GM12878 (cell line): Measurements from ENCODE around the gene TNFAIP3.
A peak's percentile ranks its signal among the peaks of the same experiment; 100 is the strongest.

Source experiments
- CHD2 ChIP-seq: IDR thresholded peaks from 2 replicates; pipeline ENCODE4 v1.6.1; 2011; ENCODE audit warnings: low read depth, low read length, improper control_type of control experiment, borderline replicate concordance
- FOS ChIP-seq: IDR thresholded peaks from 3 replicates; pipeline ENCODE4 v1.6.1; 2011; ENCODE audit warnings: borderline replicate concordance; ENCODE audit not compliant: insufficient read length; ENCODE audit errors: extremely low read depth
- HDGF ChIP-seq: fragments of 450-650 bp; IDR thresholded peaks from 2 replicates; pipeline ENCODE4 v1.6.1; 2016; ENCODE audit warnings: antibody characterized with exemption
- MTA2 ChIP-seq: fragments of 450-650 bp; IDR thresholded peaks from 2 replicates; pipeline ENCODE4 v1.6.1; 2016; ENCODE audit warnings: low read depth, mild to moderate bottlenecking, moderate library complexity
- RFX5 ChIP-seq: IDR thresholded peaks from 2 replicates; pipeline ENCODE4 v1.6.1; 2011; ENCODE audit warnings: low read depth, low read length, improper control_type of control experiment
- SIN3A ChIP-seq: IDR thresholded peaks from 2 replicates; pipeline ENCODE4 v1.6.1; 2012; ENCODE audit warnings: low read depth, low read length, improper control_type of control experiment
- TF ChIP-seq, protein P1 (sequence below): fragments of 450-650 bp; IDR thresholded peaks from 2 replicates; pipeline ENCODE4 v1.6.1; 2016; ENCODE audit warnings: mild to moderate bottlenecking

- TF ChIP-seq HDGF (no peak), CHD2 (no peak), RFX5 (no peak), MTA2 (no peak), FOS (no peak), SIN3A (no peak)
- TF ChIP-seq, protein P1, sequence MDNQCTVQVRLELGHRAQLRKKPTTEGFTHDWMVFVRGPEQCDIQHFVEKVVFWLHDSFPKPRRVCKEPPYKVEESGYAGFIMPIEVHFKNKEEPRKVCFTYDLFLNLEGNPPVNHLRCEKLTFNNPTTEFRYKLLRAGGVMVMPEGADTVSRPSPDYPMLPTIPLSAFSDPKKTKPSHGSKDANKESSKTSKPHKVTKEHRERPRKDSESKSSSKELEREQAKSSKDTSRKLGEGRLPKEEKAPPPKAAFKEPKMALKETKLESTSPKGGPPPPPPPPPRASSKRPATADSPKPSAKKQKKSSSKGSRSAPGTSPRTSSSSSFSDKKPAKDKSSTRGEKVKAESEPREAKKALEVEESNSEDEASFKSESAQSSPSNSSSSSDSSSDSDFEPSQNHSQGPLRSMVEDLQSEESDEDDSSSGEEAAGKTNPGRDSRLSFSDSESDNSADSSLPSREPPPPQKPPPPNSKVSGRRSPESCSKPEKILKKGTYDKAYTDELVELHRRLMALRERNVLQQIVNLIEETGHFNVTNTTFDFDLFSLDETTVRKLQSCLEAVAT: peak; percentile 62
These were observed 58.2 kb downstream of the TNFAIP3 start for GRCh38 chr6:137925141-137925698.
